Measurements from ENCODE around the gene P2RX5. TPM values are rescaled to one million over a fixed set of nuclear protein-coding genes. Genes with fewer than 3 reads are reported as not detected.

P2RX5 gene
- total RNA-seq, 1 donor from 2014 or later = 6.6 TPM

GRCh38 chr17:3699951-3700350 lies 4.0 kb upstream of the P2RX5 start:
- Mint-ChIP-seq H3K4me3 (ENCODE audit: unreplicated experiment) (no peak overlapping the region), H3K4me1 (ENCODE audit: low read depth, unreplicated experiment) (no peaks in the 10 kb centered on the region), H3K27me3 (ENCODE audit: unreplicated experiment) (no peaks in the 10 kb centered on the region), H3K9me3 (ENCODE audit: unreplicated experiment) (peaks cover 2% of the 10 kb centered on the region), H3K36me3 (ENCODE audit: unreplicated experiment) (peaks cover 21% of the 10 kb centered on the region), H3K27ac (ENCODE audit: unreplicated experiment) (no peak overlapping the region)
- DNase-seq = no peak
- no peak for TF ChIP-seq CTCF (IDR thresholded peaks at IDR 0.05; ENCODE audit: partially characterized antibody, unreplicated experiment)

GRCh38 chr17:3698139-3698538 lies 2.2 kb upstream of the P2RX5 start:
- no peak overlapping the region for H3K4me3 Mint-ChIP-seq (ENCODE audit: unreplicated experiment)

GRCh38 chr17:3697103-3697476 lies 1.1 kb upstream of the P2RX5 start:
- no peak for TF ChIP-seq CTCF (IDR thresholded peaks at IDR 0.05; ENCODE audit: partially characterized antibody, unreplicated experiment)
- peaks cover 4% of the 10 kb centered on the region for H3K9me3 Mint-ChIP-seq (ENCODE audit: unreplicated experiment)
- H3K36me3 Mint-ChIP-seq (ENCODE audit: unreplicated experiment) = peaks cover 5% of the 10 kb centered on the region
- H3K27ac Mint-ChIP-seq (ENCODE audit: unreplicated experiment) = no peak overlapping the region
- H3K27me3 Mint-ChIP-seq (ENCODE audit: unreplicated experiment) = peaks cover 4% of the 10 kb centered on the region
- H3K4me3 Mint-ChIP-seq (ENCODE audit: unreplicated experiment) = no peak overlapping the region
- H3K4me1 Mint-ChIP-seq (ENCODE audit: low read depth, unreplicated experiment) = peaks cover 6% of the 10 kb centered on the region
- DNase-seq = no peak

More at GRCh38 chr17:3698139-3698538, 2.2 kb upstream of the P2RX5 start:
- no peak for TF ChIP-seq CTCF (IDR thresholded peaks at IDR 0.05; ENCODE audit: partially characterized antibody, unreplicated experiment)
- H3K9me3 Mint-ChIP-seq (ENCODE audit: unreplicated experiment) = peaks cover 4% of the 10 kb centered on the region
- H3K27ac Mint-ChIP-seq (ENCODE audit: unreplicated experiment) = no peak overlapping the region
- H3K27me3 Mint-ChIP-seq (ENCODE audit: unreplicated experiment) = peaks cover 4% of the 10 kb centered on the region
- no peak for DNase-seq
- peaks cover 15% of the 10 kb centered on the region for H3K36me3 Mint-ChIP-seq (ENCODE audit: unreplicated experiment)
- H3K4me1 Mint-ChIP-seq (ENCODE audit: low read depth, unreplicated experiment) = peaks cover 5% of the 10 kb centered on the region

GRCh38 chr17:3695129-3695722 lies 729 bp downstream of the P2RX5 start:
- peaks cover 4% of the 10 kb centered on the region for H3K9me3 Mint-ChIP-seq (ENCODE audit: unreplicated experiment)
- peak overlapping the region; percentile 63 for H3K4me3 Mint-ChIP-seq (ENCODE audit: unreplicated experiment)
- no peak for DNase-seq
- peaks cover 6% of the 10 kb centered on the region for H3K4me1 Mint-ChIP-seq (ENCODE audit: low read depth, unreplicated experiment)
- no peak overlapping the region for H3K27ac Mint-ChIP-seq (ENCODE audit: unreplicated experiment)
- no peaks in the 10 kb centered on the region for H3K36me3 Mint-ChIP-seq (ENCODE audit: unreplicated experiment)
- peaks cover 5% of the 10 kb centered on the region for H3K27me3 Mint-ChIP-seq (ENCODE audit: unreplicated experiment)
- TF ChIP-seq CTCF (IDR thresholded peaks at IDR 0.05; ENCODE audit: partially characterized antibody, unreplicated experiment) = no peak

GRCh38 chr17:3693829-3694231 lies 2.1 kb downstream of the P2RX5 start:
- peaks cover 8% of the 10 kb centered on the region for H3K9me3 Mint-ChIP-seq (ENCODE audit: unreplicated experiment)
- H3K27ac Mint-ChIP-seq (ENCODE audit: unreplicated experiment) = no peak overlapping the region
- TF ChIP-seq CTCF (IDR thresholded peaks at IDR 0.05; ENCODE audit: partially characterized antibody, unreplicated experiment) = no peak
- no peak for DNase-seq
- H3K4me3 Mint-ChIP-seq (ENCODE audit: unreplicated experiment) = no peak overlapping the region
- peaks cover 10% of the 10 kb centered on the region for H3K4me1 Mint-ChIP-seq (ENCODE audit: low read depth, unreplicated experiment)
- H3K27me3 Mint-ChIP-seq (ENCODE audit: unreplicated experiment) = peaks cover 10% of the 10 kb centered on the region
- H3K36me3 Mint-ChIP-seq (ENCODE audit: unreplicated experiment) = peaks cover 4% of the 10 kb centered on the region

All from glutamatergic neuron (in vitro differentiated cells).